Activated CD4-positive, alpha-beta T cell treated with anti-CD3 and anti-CD28 coated beads for 36 hours (primary cell): ENCODE results near the gene RNU1-3. TPM values are rescaled to one million over a fixed set of nuclear protein-coding genes. Genes with fewer than 3 reads are reported as not detected.
"Not testable (repeated sequence)": the region's sequence is repeated elsewhere in the genome, so short reads cannot be mapped to it uniquely, and the experiment has no call there.

ENCODE experiments used
- ATAC-seq: fragments of 200-7000 bp; cut with Tn5 transposase; one replicate; pipeline ENCODE4 v1.10.0; 2021; ENCODE audit warnings: mild to moderate bottlenecking, moderate library complexity
- CTCF ChIA-PET: fragments of 350-600 bp; sonication (Branson Sonifier 250); formaldehyde crosslinking; loops from one replicate; lab custom pipeline; 2021; ENCODE audit warnings: antibody characterized with exemption; lab: Charles Lee
- POLR2A ChIA-PET: fragments of 350-600 bp; sonication (Branson Sonifier 250); formaldehyde crosslinking; loops from one replicate; lab custom pipeline; 2021; ENCODE audit warnings: antibody characterized with exemption, inconsistent platforms; lab: Charles Lee
- DNase-seq: peaks from one replicate; pipeline ENCODE4 v3.0.0-alpha.2; 2020
- H3K27ac Mint-ChIP-seq: one replicate; pipeline ENCODE4 v1.8.0; 2021; ENCODE audit warnings: mixed read lengths
- H3K27me3 Mint-ChIP-seq: one replicate; pipeline ENCODE4 v1.8.0; 2021; ENCODE audit warnings: mixed read lengths
- H3K36me3 Mint-ChIP-seq: one replicate; pipeline ENCODE4 v1.8.0; 2021; ENCODE audit warnings: low read depth, mixed read lengths
- H3K4me1 Mint-ChIP-seq: one replicate; pipeline ENCODE4 v1.8.0; 2021; ENCODE audit warnings: mixed read lengths
- H3K4me3 Mint-ChIP-seq: one replicate; pipeline ENCODE4 v1.8.0; 2021; ENCODE audit warnings: mild to moderate bottlenecking, moderate library complexity, mixed read lengths
- H3K9me3 Mint-ChIP-seq: one replicate; pipeline ENCODE4 v1.8.0; 2021; ENCODE audit warnings: low read depth, mixed read lengths
- intact Hi-C, 2 experiments: fragments of 100-400 bp; cut with DNase I in 1 of 2; cut with micrococcal nuclease in 1 of 2; formaldehyde crosslinking; loops; one replicate each; pipeline versions ENCODE4 v1.14.2 to v1.15.1; 2022 to 2024; cut with DNase I, micrococcal nuclease
- total RNA-seq, 2 experiments: library from RNA; stranded (reverse); gene quantifications; one replicate each; pipeline ENCODE4 v1.2.3, GENCODE V29; 2021

The RNU1-3 gene
- total RNA-seq, 2 experiments from 2014 or later = 1,573 to 2,291 TPM

- H3K9me3 Mint-ChIP-seq, DNase-seq, H3K36me3 Mint-ChIP-seq, POLR2A ChIA-PET, H3K27ac Mint-ChIP-seq, ATAC-seq, intact Hi-C loops, CTCF ChIA-PET, H3K4me3 Mint-ChIP-seq: not testable (repeated sequence)
- peaks cover 12% of the 10 kb centered on the region for H3K4me1 Mint-ChIP-seq
- H3K27me3 Mint-ChIP-seq = peaks cover 32% of the 10 kb centered on the region
These were observed 16.1 kb upstream of the RNU1-3 start for GRCh38 chr1:16682803-16683202.

GRCh38 chr1:16680366-16680765 is 13.6 kb upstream of the RNU1-3 start:
- H3K27ac Mint-ChIP-seq, H3K36me3 Mint-ChIP-seq, CTCF ChIA-PET, H3K4me3 Mint-ChIP-seq, POLR2A ChIA-PET, DNase-seq, ATAC-seq, intact Hi-C loops, H3K9me3 Mint-ChIP-seq: not testable (repeated sequence)
- H3K4me1 Mint-ChIP-seq = peaks cover 26% of the 10 kb centered on the region
- peaks cover 29% of the 10 kb centered on the region for H3K27me3 Mint-ChIP-seq

GRCh38 chr1:16677552-16678431 is 11.0 kb upstream of the RNU1-3 start:
- H3K4me3 Mint-ChIP-seq = peak overlapping the region; percentile 50
- no peaks in the 10 kb centered on the region for H3K36me3 Mint-ChIP-seq
- POLR2A ChIA-PET = interaction anchor here (1.4 kb wide), 1 partner anchor 227 kb away, joined by 6 read pairs; no protein-coding TSS in a partner anchor
- peak overlapping the region; percentile 58 for H3K27ac Mint-ChIP-seq
- DNase-seq = peak; percentile 77
- intact Hi-C loops = loop anchor here (10.0 kb wide), 3 partner anchors 47 to 227 kb away; partner anchors contain the start of gene RNU1-2 (in 1 of the 2)
- CTCF ChIA-PET = interaction anchor here (1.7 kb wide), 1 partner anchor 31 kb away, joined by 4 read pairs; no protein-coding TSS in a partner anchor
- peaks cover 26% of the 10 kb centered on the region for H3K4me1 Mint-ChIP-seq
- H3K27me3 Mint-ChIP-seq = peaks cover 29% of the 10 kb centered on the region
- peak; percentile 94 for ATAC-seq
- no peaks in the 10 kb centered on the region for H3K9me3 Mint-ChIP-seq

GRCh38 chr1:16676661-16677523 is 10.1 kb upstream of the RNU1-3 start:
- ATAC-seq, POLR2A ChIA-PET: not testable (repeated sequence)
- peaks cover 28% of the 10 kb centered on the region for H3K27me3 Mint-ChIP-seq

GRCh38 chr1:16675118-16675510 is 8.4 kb upstream of the RNU1-3 start:
- CTCF ChIA-PET, ATAC-seq, DNase-seq, POLR2A ChIA-PET, H3K4me3 Mint-ChIP-seq, H3K36me3 Mint-ChIP-seq, H3K27ac Mint-ChIP-seq, H3K9me3 Mint-ChIP-seq: not testable (repeated sequence)
- intact Hi-C loops = loop anchor here (10.0 kb wide), 3 partner anchors 50 to 230 kb away; partner anchors contain the start of gene RNU1-2 (in 1 of the 2)
- peaks cover 26% of the 10 kb centered on the region for H3K4me1 Mint-ChIP-seq
- H3K27me3 Mint-ChIP-seq = peaks cover 24% of the 10 kb centered on the region

More at GRCh38 chr1:16676661-16677523, 10.1 kb upstream of the RNU1-3 start:
- H3K4me3 Mint-ChIP-seq, H3K36me3 Mint-ChIP-seq, H3K27ac Mint-ChIP-seq, H3K9me3 Mint-ChIP-seq, CTCF ChIA-PET: not testable (repeated sequence)
- intact Hi-C loops = loop anchor here (10.0 kb wide), 3 partner anchors 48 to 228 kb away; partner anchors contain the start of gene RNU1-2 (in 1 of the 2)
- DNase-seq = peak; percentile 41
- H3K4me1 Mint-ChIP-seq = peaks cover 26% of the 10 kb centered on the region

- peaks cover 16% of the 10 kb centered on the region for H3K27me3 Mint-ChIP-seq
- H3K9me3 Mint-ChIP-seq, DNase-seq, CTCF ChIA-PET, H3K27ac Mint-ChIP-seq, H3K4me3 Mint-ChIP-seq, H3K36me3 Mint-ChIP-seq, POLR2A ChIA-PET, ATAC-seq: not testable (repeated sequence)
- H3K4me1 Mint-ChIP-seq = peaks cover 26% of the 10 kb centered on the region
- intact Hi-C loops = loop anchor here (10.0 kb wide), 3 partner anchors 51 to 231 kb away; partner anchors contain the start of gene RNU1-2 (in 1 of the 2)
These were observed 7.2 kb upstream of the RNU1-3 start for GRCh38 chr1:16673976-16674375.

GRCh38 chr1:16665836-16666235 is 912 bp downstream of the RNU1-3 start:
- H3K27ac Mint-ChIP-seq, H3K4me3 Mint-ChIP-seq, CTCF ChIA-PET, POLR2A ChIA-PET, DNase-seq, H3K27me3 Mint-ChIP-seq, ATAC-seq, H3K36me3 Mint-ChIP-seq, intact Hi-C loops, H3K4me1 Mint-ChIP-seq, H3K9me3 Mint-ChIP-seq: not testable (repeated sequence)

GRCh38 chr1:16658234-16658633 is 8.5 kb downstream of the RNU1-3 start:
- intact Hi-C loops, H3K4me1 Mint-ChIP-seq, H3K9me3 Mint-ChIP-seq, POLR2A ChIA-PET, CTCF ChIA-PET, H3K36me3 Mint-ChIP-seq, DNase-seq, H3K27ac Mint-ChIP-seq, H3K4me3 Mint-ChIP-seq, ATAC-seq, H3K27me3 Mint-ChIP-seq: not testable (repeated sequence)

GRCh38 chr1:16656981-16657683 is 9.6 kb downstream of the RNU1-3 start:
- H3K4me3 Mint-ChIP-seq, H3K9me3 Mint-ChIP-seq, intact Hi-C loops, POLR2A ChIA-PET, ATAC-seq, H3K4me1 Mint-ChIP-seq, CTCF ChIA-PET, H3K27ac Mint-ChIP-seq, H3K36me3 Mint-ChIP-seq, H3K27me3 Mint-ChIP-seq, DNase-seq: not testable (repeated sequence)

GRCh38 chr1:16656574-16656973 is 10.2 kb downstream of the RNU1-3 start:
- H3K4me3 Mint-ChIP-seq, H3K27ac Mint-ChIP-seq, H3K4me1 Mint-ChIP-seq, H3K9me3 Mint-ChIP-seq, H3K27me3 Mint-ChIP-seq, H3K36me3 Mint-ChIP-seq, DNase-seq, intact Hi-C loops, CTCF ChIA-PET, POLR2A ChIA-PET: not testable (repeated sequence)
- peak; percentile 74 for ATAC-seq

- CTCF ChIA-PET = interaction anchor here (0.6 kb wide), 1 partner anchor 14 kb away, joined by 3 read pairs; no protein-coding TSS in a partner anchor
- H3K36me3 Mint-ChIP-seq, H3K4me3 Mint-ChIP-seq, intact Hi-C loops, DNase-seq, H3K27ac Mint-ChIP-seq, POLR2A ChIA-PET, ATAC-seq, H3K27me3 Mint-ChIP-seq, H3K4me1 Mint-ChIP-seq, H3K9me3 Mint-ChIP-seq: not testable (repeated sequence)
These were observed 15.2 kb downstream of the RNU1-3 start for GRCh38 chr1:16651560-16651959.
